H1 (cell line): ENCODE data around the gene HOXD10. TPM values are rescaled to one million over a fixed set of nuclear protein-coding genes. Genes with fewer than 3 reads are reported as not detected.

Experiments
- POLR2A ChIP-seq, 2 experiments: IDR thresholded peaks; 1 replicate in 1 of 2; 2 replicates in 1 of 2; pipeline ENCODE4 v1.6.1; 2011; ENCODE audit warnings: low read depth in 2 of 2, low read length in 2 of 2, mild to moderate bottlenecking in 2 of 2; ENCODE audit errors: control extremely low read depth in 1 of 2
- polyA plus RNA-seq, 7 experiments: library from polyadenylated mRNA; depleted of rRNA in 3 of 7; stranded (reverse) in 5 of 7; unstranded in 2 of 7; fragments of >200 nt in 5 of 7; fragments of 200-250 nt in 2 of 7; gene quantifications; 1 replicate in 5 of 7; 2 replicates in 1 of 7; 4 replicates in 1 of 7; pipeline versions ENCODE4 v1.2.1 to v1.2.3, GENCODE V29; 2011 to 2013; ENCODE audit warnings: missing spikeins in 2 of 7, mixed read lengths in 2 of 7
- total RNA-seq: library from RNA; stranded (reverse); fragmentation: NEBNext Ultra II Directional; extraction: Animal tissue kit (Norgen Biotek cat#: 25700); gene quantifications from 2 replicates; pipeline ENCODE4 v1.2.1, GENCODE V29; 2021

The HOXD10 gene
- total and polyA plus RNA-seq, 2 of the 8 experiments (the other 6 are each of a cell fraction or from before 2014, with no cell fraction given), result not detected

- no peak for TF ChIP-seq POLR2A (IDR thresholded peaks at IDR 0.05; ENCODE audit: control extremely low read depth in 1 of 2, low read depth in 2 of 2, low read length in 2 of 2)
Measured at GRCh38 chr2:176151442-176152287, 35.1 kb downstream of the HOXD10 start, which contains the start of gene HOXD4 (continued).
